IMR-90 (cell line): Measurements from ENCODE around the gene PODNL1. TPM values are rescaled to one million over a fixed set of nuclear protein-coding genes. Genes with fewer than 3 reads are reported as not detected.

Experiments
- ATAC-seq: fragments of 200-7000 bp; cut with Tn5 transposase; 2 replicates; pipeline ENCODE4 v1.9.1; 2020; ENCODE audit warnings: low read depth, mild to moderate bottlenecking, moderate library complexity
- BruUV-seq: library from RNA; stranded (reverse); fragments of 400-500 nt; replicated peaks from 2 replicates; lab custom pipeline; 2021; lab: Mats Ljungman, UMichigan
- CTCF ChIA-PET: fragments of 300-600 bp; formaldehyde crosslinking; extraction: SDS; loops from one replicate; lab custom pipeline; 2021; ENCODE audit warnings: antibody characterized with exemption; lab: Yijun Ruan, JAX
- POLR2A ChIA-PET: fragments of 300-600 bp; sonication (Branson Sonifier 250); formaldehyde crosslinking; loops from one replicate; lab custom pipeline; 2022; ENCODE audit warnings: antibody characterized with exemption; ENCODE audit not compliant: unreplicated experiment; lab: Charles Lee
- DNase-seq: peaks from one replicate; pipeline ENCODE4 v3.0.0; 2013
- H2AFZ ChIP-seq: replicated peaks from 2 replicates; pipeline ENCODE3; 2013; ENCODE audit warnings: low read length, mild to moderate bottlenecking; ENCODE audit not compliant: poor library complexity
- H2AK5ac ChIP-seq: 2 replicates; pipeline ENCODE4 v1.6.1; 2013; ENCODE audit warnings: low read depth, low read length, inconsistent platforms
- H2AK9ac ChIP-seq: replicated peaks from 2 replicates; pipeline ENCODE3; 2013; ENCODE audit warnings: mild to moderate bottlenecking, low read depth, low read length, moderate library complexity; ENCODE audit not compliant: poor library complexity
- H2BK120ac ChIP-seq: 2 replicates; pipeline ENCODE4 v1.6.1; 2013; ENCODE audit warnings: low read depth, low read length, inconsistent platforms
- H2BK15ac ChIP-seq: 3 replicates; pipeline ENCODE4 v1.6.1; 2013; ENCODE audit warnings: low read depth, low read length, inconsistent platforms
- H2BK20ac ChIP-seq: 2 replicates; pipeline ENCODE4 v1.6.1; 2013; ENCODE audit warnings: low read depth, mild to moderate bottlenecking, inconsistent platforms, low read length, moderate library complexity
- H2BK5ac ChIP-seq: 2 replicates; pipeline ENCODE4 v1.6.1; 2013; ENCODE audit warnings: mild to moderate bottlenecking, low read depth, low read length, inconsistent platforms; ENCODE audit not compliant: poor library complexity, severe bottlenecking
- H3K14ac ChIP-seq: replicated peaks from 2 replicates; pipeline ENCODE4 v1.6.1; 2013; ENCODE audit warnings: low read depth, low read length, inconsistent platforms
- H3K18ac ChIP-seq: 2 replicates; pipeline ENCODE4 v1.6.1; 2013; ENCODE audit warnings: low read depth, low read length, control low read depth
- H3K23ac ChIP-seq: 2 replicates; pipeline ENCODE4 v1.6.1; 2013; ENCODE audit warnings: low read depth, low read length, inconsistent platforms
- H3K27ac ChIP-seq: 2 replicates; pipeline ENCODE4 v1.5.1; 2013; ENCODE audit warnings: mild to moderate bottlenecking, control low read depth, low read length; ENCODE audit not compliant: insufficient read depth
- H3K27me3 ChIP-seq: 2 replicates; pipeline ENCODE4 v1.6.1; 2013; ENCODE audit warnings: low read length; ENCODE audit not compliant: control insufficient read depth, insufficient read depth
- H3K36me3 ChIP-seq: 2 replicates; pipeline ENCODE4 v1.6.1; 2013; ENCODE audit warnings: low read length, mixed read lengths; ENCODE audit not compliant: control insufficient read depth, insufficient read depth
- H3K4ac ChIP-seq: 2 replicates; pipeline ENCODE4 v1.6.1; 2013; ENCODE audit warnings: low read depth, low read length, inconsistent platforms
- H3K4me1 ChIP-seq: 2 replicates; pipeline ENCODE4 v1.6.1; 2013; ENCODE audit warnings: low read length, mixed read lengths; ENCODE audit not compliant: control insufficient read depth, insufficient read depth
- H3K4me2 ChIP-seq: 2 replicates; pipeline ENCODE4 v1.6.1; 2013; ENCODE audit warnings: low read depth, mild to moderate bottlenecking, control low read depth, low read length, moderate library complexity
- H3K4me3 ChIP-seq: 2 replicates; pipeline ENCODE4 v1.5.1; 2013; ENCODE audit warnings: low read depth, mild to moderate bottlenecking, control low read depth, low read length, moderate library complexity; ENCODE audit not compliant: insufficient read depth
- H3K56ac ChIP-seq: 2 replicates; pipeline ENCODE4 v1.6.1; 2013; ENCODE audit warnings: low read length, inconsistent platforms; ENCODE audit not compliant: insufficient read depth; ENCODE audit errors: extremely low read depth
- H3K79me1 ChIP-seq, 2 experiments: 2 replicates each; pipeline ENCODE4 v1.6.1; 2013; ENCODE audit warnings: low read length in 2 of 2, inconsistent platforms in 1 of 2, low read depth in 1 of 2
- H3K9ac ChIP-seq: 2 replicates; pipeline ENCODE4 v1.6.1; 2013; ENCODE audit warnings: low read depth, low read length, control low read depth
- H3K9me1 ChIP-seq: 2 replicates; pipeline ENCODE4 v1.6.1; 2013; ENCODE audit warnings: low read length, inconsistent platforms; ENCODE audit not compliant: insufficient read depth
- H3K9me3 ChIP-seq: 2 replicates; pipeline ENCODE4 v1.6.1; 2013; ENCODE audit warnings: low read length; ENCODE audit not compliant: control insufficient read depth, insufficient read depth
- H4K20me1 ChIP-seq: 2 replicates; pipeline ENCODE4 v1.6.1; 2013; ENCODE audit warnings: low read length, inconsistent platforms; ENCODE audit not compliant: insufficient read depth
- H4K5ac ChIP-seq: 2 replicates; pipeline ENCODE4 v1.6.1; 2013; ENCODE audit warnings: mild to moderate bottlenecking, low read depth, low read length, control low read depth
- H4K8ac ChIP-seq, 2 experiments: 2 replicates each; pipeline ENCODE4 v1.6.1; 2013; ENCODE audit warnings: low read depth in 2 of 2, low read length in 2 of 2, control low read depth in 1 of 2, inconsistent platforms in 1 of 2
- H4K91ac ChIP-seq: 2 replicates; pipeline ENCODE4 v1.6.1; 2013; ENCODE audit warnings: low read depth, low read length, inconsistent platforms; ENCODE audit not compliant: insufficient read depth
- BHLHE40 ChIP-seq: fragments of 150-350 bp; IDR thresholded peaks from 2 replicates; pipeline ENCODE4 v1.6.1; 2016; ENCODE audit warnings: mild to moderate bottlenecking, low read depth, low read length
- CEBPB ChIP-seq: IDR thresholded peaks from 2 replicates; pipeline ENCODE4 v1.6.1; 2012; ENCODE audit warnings: low read depth, low read length, improper control_type of control experiment
- CHD1 ChIP-seq: IDR thresholded peaks from 2 replicates; pipeline ENCODE4 v1.6.1; 2012; ENCODE audit warnings: low read depth, low read length, improper control_type of control experiment
- FOS ChIP-seq: fragments of 150-350 bp; IDR thresholded peaks from 2 replicates; pipeline ENCODE4 v1.6.1; 2016; ENCODE audit warnings: low read depth, low read length
- MAZ ChIP-seq: IDR thresholded peaks from 2 replicates; pipeline ENCODE4 v1.6.1; 2012; ENCODE audit warnings: low read depth, mild to moderate bottlenecking, low read length, improper control_type of control experiment, moderate library complexity, borderline replicate concordance
- MXI1 ChIP-seq: IDR thresholded peaks from 2 replicates; pipeline ENCODE4 v1.6.1; 2012; ENCODE audit warnings: low read depth, mild to moderate bottlenecking, low read length, moderate library complexity, borderline replicate concordance
- NFE2L2 ChIP-seq: fragments of 150-350 bp; IDR thresholded peaks from 2 replicates; pipeline ENCODE4 v1.6.1; 2016; ENCODE audit warnings: low read depth, mild to moderate bottlenecking, low read length
- POLR2A ChIP-seq: IDR thresholded peaks from 2 replicates; pipeline ENCODE4 v1.6.1; 2012; ENCODE audit warnings: mild to moderate bottlenecking, low read depth, low read length
- RAD21 ChIP-seq: IDR thresholded peaks from 2 replicates; pipeline ENCODE4 v1.6.1; 2012; ENCODE audit warnings: low read length, improper control_type of control experiment
- RCOR1 ChIP-seq: IDR thresholded peaks from 2 replicates; pipeline ENCODE4 v1.6.1; 2012; ENCODE audit warnings: mild to moderate bottlenecking, low read length, improper control_type of control experiment; ENCODE audit not compliant: insufficient replicate concordance
- RFX5 ChIP-seq: IDR thresholded peaks from 2 replicates; pipeline ENCODE4 v1.8.0; 2012; ENCODE audit warnings: low read depth, mild to moderate bottlenecking, low read length, moderate library complexity
- WGBS, 2 experiments: methylation state at CpG; one replicate each; pipeline versions ENCODE4 v1.1.5 to v1.1.7; 2013; ENCODE audit warnings: missing lambda C conversion rate in 2 of 2; ENCODE audit not compliant: insufficient read length in 1 of 2; ENCODE audit errors: extremely low coverage in 2 of 2; 5-methylcytosine and 5-hydroxymethylcytosine counted together
- dilution Hi-C: fragments of 300-500 bp; cut with HindIII; formaldehyde crosslinking; loops from one replicate; pipeline ENCODE4 v1.14.3; 2018; ENCODE audit warnings: low sequenced_read_pairs; ENCODE audit not compliant: unreplicated experiment
- in situ Hi-C: fragments of 300-500 bp; cut with MboI; formaldehyde crosslinking; loops from 3 replicates; pipeline ENCODE4 v1.14.3; 2019; ENCODE audit warnings: low sequenced_read_pairs, inconsistent platforms, mixed read lengths
- intact Hi-C: fragments of 100-400 bp; cut with micrococcal nuclease; formaldehyde crosslinking; loops from 2 replicates; pipeline ENCODE4 v1.10.0; 2022
- polyA plus RNA-seq, 3 experiments: library from polyadenylated mRNA; depleted of rRNA; stranded (reverse); fragments of >200 nt; gene quantifications; 2 replicates each; pipeline ENCODE4 v1.2.3, GENCODE V29; 2012; ENCODE audit warnings: low replicate concordance in 1 of 3
- total RNA-seq: library from RNA; depleted of rRNA; stranded (reverse); fragments of >200 nt; gene quantifications from 2 replicates; pipeline ENCODE4 v1.2.3, GENCODE V29; 2012
- TF ChIP-seq, protein P1 (sequence below): conservative IDR thresholded peaks from 2 replicates; pipeline ENCODE4 v1.5.1; 2012; ENCODE audit warnings: mild to moderate bottlenecking, low read depth, low read length, improper control_type of control experiment
- TF ChIP-seq, protein P2 (sequence below): fragments of 150-350 bp; IDR thresholded peaks from 2 replicates; pipeline ENCODE4 v1.6.1; 2016; ENCODE audit warnings: low read depth, mild to moderate bottlenecking, low read length, moderate library complexity, borderline replicate concordance
- TF ChIP-seq, protein P3 (sequence below): fragments of 150-350 bp; IDR thresholded peaks from 2 replicates; pipeline ENCODE4 v1.6.1; 2017; ENCODE audit warnings: mild to moderate bottlenecking, antibody characterized with exemption, low read length, low read depth

PODNL1 gene
- total and polyA plus RNA-seq, 2 of the 4 experiments (the other 2 are of a cell fraction), result under 0.01 to 2.4 TPM

DNA sequence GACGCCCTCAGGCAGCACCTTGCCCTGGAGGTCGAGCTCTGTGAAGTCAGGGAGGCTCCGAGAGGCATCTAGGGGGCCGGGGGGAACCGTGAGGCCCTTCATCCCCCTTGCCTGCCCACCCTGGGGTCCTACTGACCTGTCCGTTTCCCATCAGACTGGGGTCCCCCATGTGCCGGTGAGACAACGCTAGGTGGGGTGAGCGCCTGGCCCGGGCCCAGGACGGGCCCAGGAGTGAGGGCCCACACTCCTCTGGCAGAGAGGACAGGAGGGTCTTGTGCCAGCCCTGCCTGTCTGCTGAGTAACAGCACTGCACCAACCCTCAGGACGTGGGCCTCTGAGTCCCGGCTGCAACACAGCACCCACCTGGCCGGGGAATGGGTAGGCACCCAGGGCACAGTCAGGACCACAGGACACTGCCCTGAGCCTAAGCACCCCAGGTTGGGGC, 28.5 kb upstream of the PODNL1 start:
- peaks cover 9% of the 10 kb centered on the region for H3K4me1 ChIP-seq
- no peak overlapping the region for H2BK120ac ChIP-seq
- H2BK5ac ChIP-seq, result no peak overlapping the region
- no peak overlapping the region for H2BK15ac ChIP-seq
- no peak overlapping the region for H4K8ac ChIP-seq
- no peak overlapping the region for H3K9ac ChIP-seq
- no peaks in the 10 kb centered on the region for H3K9me3 ChIP-seq
- no peak overlapping the region for H3K23ac ChIP-seq
- no peaks in the 10 kb centered on the region for H3K79me1 ChIP-seq
- H3K56ac ChIP-seq, result no peak overlapping the region
- no peak overlapping the region for H2AK9ac ChIP-seq
- no peak overlapping the region for H2AK5ac ChIP-seq
- TF ChIP-seq CHD1 (no peak), NFE2L2 (no peak), MXI1 (no peak), POLR2A (no peak), MAZ (no peak), RAD21 (no peak), CEBPB (no peak), FOS (no peak), BHLHE40 (no peak), RFX5 (no peak), RCOR1 (no peak)
- TF ChIP-seq, protein P1, sequence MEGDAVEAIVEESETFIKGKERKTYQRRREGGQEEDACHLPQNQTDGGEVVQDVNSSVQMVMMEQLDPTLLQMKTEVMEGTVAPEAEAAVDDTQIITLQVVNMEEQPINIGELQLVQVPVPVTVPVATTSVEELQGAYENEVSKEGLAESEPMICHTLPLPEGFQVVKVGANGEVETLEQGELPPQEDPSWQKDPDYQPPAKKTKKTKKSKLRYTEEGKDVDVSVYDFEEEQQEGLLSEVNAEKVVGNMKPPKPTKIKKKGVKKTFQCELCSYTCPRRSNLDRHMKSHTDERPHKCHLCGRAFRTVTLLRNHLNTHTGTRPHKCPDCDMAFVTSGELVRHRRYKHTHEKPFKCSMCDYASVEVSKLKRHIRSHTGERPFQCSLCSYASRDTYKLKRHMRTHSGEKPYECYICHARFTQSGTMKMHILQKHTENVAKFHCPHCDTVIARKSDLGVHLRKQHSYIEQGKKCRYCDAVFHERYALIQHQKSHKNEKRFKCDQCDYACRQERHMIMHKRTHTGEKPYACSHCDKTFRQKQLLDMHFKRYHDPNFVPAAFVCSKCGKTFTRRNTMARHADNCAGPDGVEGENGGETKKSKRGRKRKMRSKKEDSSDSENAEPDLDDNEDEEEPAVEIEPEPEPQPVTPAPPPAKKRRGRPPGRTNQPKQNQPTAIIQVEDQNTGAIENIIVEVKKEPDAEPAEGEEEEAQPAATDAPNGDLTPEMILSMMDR, result no peak
- TF ChIP-seq, protein P2, sequence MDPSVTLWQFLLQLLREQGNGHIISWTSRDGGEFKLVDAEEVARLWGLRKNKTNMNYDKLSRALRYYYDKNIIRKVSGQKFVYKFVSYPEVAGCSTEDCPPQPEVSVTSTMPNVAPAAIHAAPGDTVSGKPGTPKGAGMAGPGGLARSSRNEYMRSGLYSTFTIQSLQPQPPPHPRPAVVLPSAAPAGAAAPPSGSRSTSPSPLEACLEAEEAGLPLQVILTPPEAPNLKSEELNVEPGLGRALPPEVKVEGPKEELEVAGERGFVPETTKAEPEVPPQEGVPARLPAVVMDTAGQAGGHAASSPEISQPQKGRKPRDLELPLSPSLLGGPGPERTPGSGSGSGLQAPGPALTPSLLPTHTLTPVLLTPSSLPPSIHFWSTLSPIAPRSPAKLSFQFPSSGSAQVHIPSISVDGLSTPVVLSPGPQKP, result no peak
- TF ChIP-seq, protein P3, sequence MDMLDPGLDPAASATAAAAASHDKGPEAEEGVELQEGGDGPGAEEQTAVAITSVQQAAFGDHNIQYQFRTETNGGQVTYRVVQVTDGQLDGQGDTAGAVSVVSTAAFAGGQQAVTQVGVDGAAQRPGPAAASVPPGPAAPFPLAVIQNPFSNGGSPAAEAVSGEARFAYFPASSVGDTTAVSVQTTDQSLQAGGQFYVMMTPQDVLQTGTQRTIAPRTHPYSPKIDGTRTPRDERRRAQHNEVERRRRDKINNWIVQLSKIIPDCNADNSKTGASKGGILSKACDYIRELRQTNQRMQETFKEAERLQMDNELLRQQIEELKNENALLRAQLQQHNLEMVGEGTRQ, result no peak
- H4K5ac ChIP-seq, result no peak overlapping the region
- H2AFZ ChIP-seq, result no peak overlapping the region
- dilution Hi-C loops (no loop called here), in situ Hi-C loops (no loop called here), intact Hi-C loops (no loop called here)
- H3K36me3 ChIP-seq, result peaks cover 27% of the 10 kb centered on the region; the same call in 1 of the 2 replicates
- no peak overlapping the region for H3K27ac ChIP-seq
- no peak overlapping the region for H4K91ac ChIP-seq
- H3K27me3 ChIP-seq, result no peaks in the 10 kb centered on the region
- H2BK20ac ChIP-seq, result no peak overlapping the region
- POLR2A ChIA-PET, result no interaction called here
- CTCF ChIA-PET, result no interaction called here
- H3K4ac ChIP-seq, result no peak overlapping the region
- no peak overlapping the region for H3K4me2 ChIP-seq
- DNase-seq, result no peak
- H3K14ac ChIP-seq, result no peak overlapping the region
- H4K20me1 ChIP-seq, result peaks cover 7% of the 10 kb centered on the region
- BruUV-seq, result no TSS peak
- WGBS, 2 experiments, result 92% methylated on average over 4 of the region's 14 CpGs; no CpG with 5 or more reads in 1 of the 2 experiments
- H3K4me3 ChIP-seq, result no peak overlapping the region
- ATAC-seq, result no peak
- H3K9me1 ChIP-seq, result no peaks in the 10 kb centered on the region; the same call in 1 of the 2 replicates
- H3K18ac ChIP-seq, result no peak overlapping the region
